C4-2B (cell line): ENCODE measurements around the gene IRF8.
"Not testable (repeated sequence)": the region's sequence is repeated elsewhere in the genome, so short reads cannot be mapped to it uniquely, and the experiment has no call there.

Experiments
- H3K27ac ChIP-seq: fragments of 450-650 bp; 2 replicates; pipeline ENCODE4 v1.5.1; 2017
- CTCF ChIP-seq: fragments of 450-650 bp; conservative IDR thresholded peaks from 2 replicates; pipeline ENCODE4 v1.5.1; 2017; ENCODE audit warnings: mild to moderate bottlenecking
- ZFX ChIP-seq: fragments of 450-650 bp; IDR thresholded peaks from 2 replicates; pipeline ENCODE4 v1.6.1; 2017

IRF8 gene

GRCh38 chr16:85941863-85942644 is 43.1 kb downstream of the IRF8 start:
- no peak overlapping the region for H3K27ac ChIP-seq
- TF ChIP-seq ZFX (no peak), CTCF (no peak)

GRCh38 chr16:85942659-85943058 is 43.7 kb downstream of the IRF8 start:
- not testable (repeated sequence) for H3K27ac ChIP-seq

GRCh38 chr16:85943711-85944110 is 44.7 kb downstream of the IRF8 start:
- TF ChIP-seq CTCF (no peak), ZFX (no peak)
- no peak overlapping the region for H3K27ac ChIP-seq

GRCh38 chr16:85944572-85945423 is 45.8 kb downstream of the IRF8 start:
- no peak overlapping the region for H3K27ac ChIP-seq
- TF ChIP-seq ZFX (no peak), CTCF (no peak)

- no peak overlapping the region for H3K27ac ChIP-seq
- TF ChIP-seq ZFX (no peak), CTCF (no peak)
Measured at GRCh38 chr16:85945424-85945751, 46.4 kb downstream of the IRF8 start.

- H3K27ac ChIP-seq, result no peak overlapping the region
- TF ChIP-seq CTCF (no peak), ZFX (no peak)
Measured at GRCh38 chr16:85946541-85947124, 47.7 kb downstream of the IRF8 start.

- TF ChIP-seq CTCF, result no peak
- no peak for TF ChIP-seq ZFX
- H3K27ac ChIP-seq, result no peak overlapping the region
Measured at GRCh38 chr16:85947230-85948137, 48.5 kb downstream of the IRF8 start.
